Muscle layer of duodenum (tissue), 2 donors: ENCODE measurements around the gene TDRKH.

ENCODE experiments used
- H3K27ac ChIP-seq: one replicate; pipeline ENCODE4 v1.7.0; 2013; ENCODE audit warnings: mild to moderate bottlenecking, low read length
- H3K27me3 ChIP-seq: one replicate; pipeline ENCODE4 v1.7.0; 2013; ENCODE audit warnings: low read depth, mild to moderate bottlenecking, control low read depth, low read length
- H3K36me3 ChIP-seq, 2 donors: one replicate each; pipeline ENCODE4 v1.7.0; 2013; ENCODE audit warnings: low read length in 2 of 2, control low read depth in 1 of 2, mild to moderate bottlenecking in 1 of 2; ENCODE audit not compliant: insufficient read depth in 2 of 2, control insufficient read depth in 1 of 2
- H3K4me1 ChIP-seq, 2 donors: one replicate each; pipeline ENCODE4 v1.7.0; 2013; ENCODE audit warnings: low read length in 2 of 2, mild to moderate bottlenecking in 2 of 2, control low read depth in 1 of 2, moderate library complexity in 1 of 2; ENCODE audit not compliant: insufficient read depth in 2 of 2, control insufficient read depth in 1 of 2
- H3K4me3 ChIP-seq, 2 donors: one replicate each; pipeline ENCODE4 v1.7.0; 2013; ENCODE audit warnings: low read length in 2 of 2, low read depth in 1 of 2, mild to moderate bottlenecking in 1 of 2
- H3K9me3 ChIP-seq, 2 donors: one replicate each; pipeline ENCODE4 v1.7.0; 2013; ENCODE audit warnings: low read length in 2 of 2, control low read depth in 1 of 2, mild to moderate bottlenecking in 1 of 2; ENCODE audit not compliant: control insufficient read depth in 1 of 2
- donor health status: healthy.

The TDRKH gene, protein sequence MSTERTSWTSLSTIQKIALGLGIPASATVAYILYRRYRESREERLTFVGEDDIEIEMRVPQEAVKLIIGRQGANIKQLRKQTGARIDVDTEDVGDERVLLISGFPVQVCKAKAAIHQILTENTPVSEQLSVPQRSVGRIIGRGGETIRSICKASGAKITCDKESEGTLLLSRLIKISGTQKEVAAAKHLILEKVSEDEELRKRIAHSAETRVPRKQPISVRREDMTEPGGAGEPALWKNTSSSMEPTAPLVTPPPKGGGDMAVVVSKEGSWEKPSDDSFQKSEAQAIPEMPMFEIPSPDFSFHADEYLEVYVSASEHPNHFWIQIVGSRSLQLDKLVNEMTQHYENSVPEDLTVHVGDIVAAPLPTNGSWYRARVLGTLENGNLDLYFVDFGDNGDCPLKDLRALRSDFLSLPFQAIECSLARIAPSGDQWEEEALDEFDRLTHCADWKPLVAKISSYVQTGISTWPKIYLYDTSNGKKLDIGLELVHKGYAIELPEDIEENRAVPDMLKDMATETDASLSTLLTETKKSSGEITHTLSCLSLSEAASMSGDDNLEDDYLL

DNA sequence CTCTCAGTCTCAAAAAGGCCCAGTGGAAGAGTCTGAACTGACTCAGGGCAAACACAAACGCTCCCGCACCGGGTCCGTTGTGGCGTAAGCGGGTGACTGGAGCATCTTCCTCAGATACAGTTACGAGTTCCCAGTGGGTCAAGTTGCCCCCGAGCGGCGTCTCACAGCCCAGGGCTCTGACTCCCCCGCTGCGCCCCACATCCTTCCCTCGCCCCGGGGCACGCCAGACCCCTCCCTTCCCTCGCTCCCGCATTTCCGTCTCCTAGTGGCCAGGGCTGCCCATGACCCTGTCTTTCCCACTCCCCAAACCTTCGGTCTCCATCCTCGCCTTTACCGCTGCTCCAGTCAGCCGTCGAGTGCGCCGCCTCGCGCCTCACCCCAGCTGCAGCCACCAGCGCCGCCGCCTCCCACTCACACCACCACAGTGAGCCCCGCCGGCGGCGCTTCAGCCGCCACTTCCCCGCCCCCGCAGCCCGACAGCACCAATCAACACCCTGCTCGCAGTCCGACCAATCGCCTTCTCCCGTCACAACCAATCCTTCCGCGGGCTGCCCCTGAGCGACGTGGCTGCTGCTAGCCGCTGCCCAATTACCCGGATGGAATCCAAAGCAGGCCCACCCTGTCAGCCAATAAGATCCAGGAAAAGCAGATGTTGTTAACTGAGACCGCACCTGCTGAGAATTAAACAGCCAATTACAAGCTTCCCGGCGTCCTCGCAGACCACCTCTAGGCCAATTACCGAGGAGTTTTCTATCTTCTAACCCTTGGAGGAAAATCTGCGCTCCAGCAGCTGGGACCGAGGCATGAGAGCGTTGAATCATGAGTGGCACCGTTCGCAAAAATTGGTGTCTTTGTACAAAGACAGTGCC is at the start of gene TDRKH:
TDRKH (minus strand) TSS at position 430 of the 869 bp plus-strand sequence. CDS start 7,478 bp downstream, outside the sequence.
- Histone ChIP-seq H3K36me3 (no peaks in the 10 kb centered on the region), H3K27ac (peak within 1 kb of the TSS; percentile 45), H3K4me1 (peaks cover 0 to 10% of the 10 kb centered on the region in 2 donors), H3K9me3 (no peaks in the 10 kb centered on the region), H3K27me3 (no peaks in the 10 kb centered on the region), H3K4me3 (peak within 1 kb of the TSS; percentile 84 to 100)

DNA sequence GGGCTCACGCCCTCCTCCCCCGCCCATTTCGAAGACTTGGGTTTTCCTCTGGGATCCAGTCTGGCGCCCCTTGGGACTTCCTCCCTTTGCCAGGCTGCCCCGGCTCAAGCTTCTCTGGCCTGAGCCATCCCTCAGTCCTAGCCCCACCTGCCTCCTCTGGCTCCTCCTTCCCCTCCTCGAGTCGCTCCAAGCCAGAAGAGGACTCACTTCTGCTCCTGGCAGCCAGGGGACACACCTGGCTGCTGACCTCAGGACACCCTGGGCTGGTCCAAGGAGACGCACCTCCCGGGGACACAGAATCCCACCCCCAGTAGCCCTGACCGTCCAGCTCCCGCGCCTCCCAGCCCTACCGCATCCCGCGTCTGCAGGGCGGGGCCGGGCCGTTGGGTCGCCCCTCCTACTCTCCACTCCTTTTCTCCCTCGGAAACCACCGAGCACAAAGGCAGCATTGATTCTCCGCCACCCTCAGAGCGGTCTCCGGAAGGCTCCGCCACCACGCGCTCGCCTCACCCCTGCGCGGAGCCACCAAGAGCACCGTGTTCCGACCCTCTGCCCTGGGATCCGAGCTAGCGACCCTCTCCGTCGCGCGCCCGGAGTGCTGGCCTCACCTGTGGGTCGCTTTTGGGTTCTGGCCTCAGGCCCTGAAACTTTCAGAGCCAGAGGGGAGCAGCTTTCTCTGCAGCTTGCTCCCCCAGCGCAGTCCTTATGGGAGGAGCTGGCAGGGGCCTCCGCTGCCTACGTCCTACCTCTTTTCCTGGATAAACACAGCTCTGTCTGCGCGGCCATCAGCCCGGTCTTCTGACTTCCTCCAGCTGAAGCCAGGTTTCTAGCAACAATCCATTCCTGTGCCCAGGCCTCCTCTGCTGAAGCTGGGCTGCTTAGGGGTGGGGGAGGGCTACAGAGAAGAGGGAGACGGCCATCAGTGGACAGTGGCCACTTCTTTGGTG is 49.4 kb upstream of the TDRKH start, which contains the start of gene C2CD4D:
C2CD4D (minus strand) TSS at position 364 of the 947 bp plus-strand sequence. CDS start 831 bp downstream, outside the sequence.
- H3K27ac ChIP-seq: peak within 1 kb of the TSS; percentile 76

GRCh38 chr1:151839082-151839412 is 48.7 kb upstream of the TDRKH start:
- Histone ChIP-seq H3K4me3 (peak overlapping the region; percentile 41 to 55), H3K27me3 (peaks cover 25% of the 10 kb centered on the region), H3K27ac (no peak overlapping the region), H3K9me3 (no peaks in the 10 kb centered on the region), H3K36me3 (no peaks in the 10 kb centered on the region), H3K4me1 (peaks cover 5 to 29% of the 10 kb centered on the region in 2 donors)

More for the DNA sequence above, 49.4 kb upstream of the TDRKH start, which contains the start of gene C2CD4D:
- H3K4me3 ChIP-seq: peak within 1 kb of the TSS; percentile 41 to 55
- H3K9me3 ChIP-seq: no peaks in the 10 kb centered on the region
- H3K4me1 ChIP-seq: peaks cover 5 to 29% of the 10 kb centered on the region in 2 donors
- no peaks in the 10 kb centered on the region for H3K36me3 ChIP-seq
- peaks cover 25% of the 10 kb centered on the region for H3K27me3 ChIP-seq

DNA sequence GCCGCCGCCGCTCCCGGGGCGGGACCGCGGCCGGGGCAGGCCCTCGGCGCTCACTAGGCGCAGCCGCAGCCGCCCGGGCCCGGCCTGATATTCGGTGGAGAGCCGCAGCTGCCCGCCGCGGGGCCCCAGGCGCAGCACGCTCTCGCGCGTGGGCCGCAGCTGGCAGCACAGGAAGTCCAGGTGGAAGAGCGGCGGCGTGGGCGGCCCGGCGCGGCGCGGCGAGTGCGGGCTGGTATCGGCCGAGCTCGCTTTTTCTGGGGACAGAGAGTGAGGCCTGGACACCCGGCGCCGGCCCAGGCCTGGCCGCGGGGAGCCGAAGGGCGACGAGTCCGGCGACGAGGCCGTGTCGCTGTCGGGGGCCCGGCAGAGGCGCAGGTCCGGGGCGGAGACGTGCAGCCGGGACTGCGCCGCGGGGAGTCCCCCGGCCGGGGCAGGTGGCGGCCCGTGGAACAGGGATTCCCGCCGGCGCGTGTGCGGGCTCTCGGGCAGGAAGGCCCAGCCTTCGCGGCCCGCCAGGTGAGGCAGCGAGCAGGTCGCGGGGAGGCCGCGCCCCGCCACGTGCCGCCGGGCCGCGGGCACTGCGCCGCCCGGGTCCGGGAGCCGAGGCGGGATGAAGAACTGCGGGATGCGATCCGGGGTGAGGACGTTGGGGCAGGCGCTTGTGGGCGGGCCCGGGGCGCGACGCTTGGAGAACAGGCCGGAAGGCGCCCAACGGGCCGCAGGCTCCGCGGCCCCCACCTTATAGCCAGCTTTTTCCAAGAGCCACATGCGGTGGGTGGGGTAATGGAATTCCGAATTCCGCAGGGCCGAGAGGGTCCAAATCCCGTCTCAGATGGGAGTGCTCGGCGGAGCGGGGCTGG is 48.2 kb upstream of the TDRKH start:
- H3K27ac ChIP-seq: no peak overlapping the region
- H3K9me3 ChIP-seq: no peaks in the 10 kb centered on the region
- H3K4me3 ChIP-seq: peak overlapping the region in 1 of 2 donors; percentile 55
- peaks cover 5 to 29% of the 10 kb centered on the region in 2 donors for H3K4me1 ChIP-seq
- H3K36me3 ChIP-seq: no peaks in the 10 kb centered on the region
- H3K27me3 ChIP-seq: peaks cover 25% of the 10 kb centered on the region

- no peaks in the 10 kb centered on the region for H3K9me3 ChIP-seq
- peaks cover 5 to 29% of the 10 kb centered on the region in 2 donors for H3K4me1 ChIP-seq
- H3K4me3 ChIP-seq: peak overlapping the region in 1 of 2 donors; percentile 55
- peaks cover 25% of the 10 kb centered on the region for H3K27me3 ChIP-seq
- H3K36me3 ChIP-seq: no peaks in the 10 kb centered on the region
- H3K27ac ChIP-seq: no peak overlapping the region
Observed at GRCh38 chr1:151837884-151838221, 47.6 kb upstream of the TDRKH start.

DNA sequence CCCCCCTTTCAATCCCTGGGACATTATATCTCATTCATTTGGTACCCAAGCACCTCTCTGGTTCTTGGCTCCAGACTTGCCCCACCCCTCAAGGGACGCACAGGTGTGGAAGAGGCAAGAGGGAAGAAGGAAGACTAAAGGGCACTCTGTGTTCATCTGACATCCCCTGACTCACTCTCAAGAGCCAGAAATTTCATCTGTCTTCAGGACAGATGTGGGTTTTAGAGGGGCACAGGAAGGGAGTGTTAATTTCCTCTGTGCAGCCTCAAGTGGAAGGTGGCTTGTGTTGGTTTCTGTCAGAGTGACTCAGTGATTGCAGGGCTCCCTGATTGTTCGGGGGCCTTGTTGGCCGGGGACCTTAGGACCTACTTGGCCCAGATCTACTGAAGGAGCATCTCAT is 46.9 kb upstream of the TDRKH start:
- Histone ChIP-seq H3K4me3 (no peak overlapping the region), H3K27ac (no peak overlapping the region), H3K9me3 (no peaks in the 10 kb centered on the region), H3K4me1 (peaks cover 5 to 35% of the 10 kb centered on the region in 2 donors), H3K36me3 (no peaks in the 10 kb centered on the region), H3K27me3 (peaks cover 25% of the 10 kb centered on the region)

DNA sequence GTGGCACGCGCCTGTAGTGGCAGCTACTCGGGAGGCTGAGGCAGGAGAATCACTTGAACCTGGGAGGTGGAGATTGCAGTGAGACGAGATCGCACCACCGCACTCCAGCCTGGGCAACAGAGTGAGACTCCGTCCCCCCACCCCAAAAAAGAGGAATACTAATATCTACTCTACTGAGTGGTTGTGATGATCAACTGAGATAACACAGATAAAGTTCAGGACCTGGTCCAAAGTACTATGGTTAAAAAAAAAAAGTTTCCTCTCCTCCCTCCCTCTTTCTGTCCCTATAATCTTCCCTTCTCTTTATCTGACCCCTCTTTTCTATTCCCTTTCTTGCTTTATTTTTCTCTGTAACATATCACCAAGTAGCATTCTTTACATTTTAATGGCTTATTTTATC is 45.3 kb upstream of the TDRKH start:
- H3K9me3 ChIP-seq: no peaks in the 10 kb centered on the region
- H3K4me3 ChIP-seq: no peak overlapping the region
- peaks cover 5 to 35% of the 10 kb centered on the region in 2 donors for H3K4me1 ChIP-seq
- no peak overlapping the region for H3K27ac ChIP-seq
- no peaks in the 10 kb centered on the region for H3K36me3 ChIP-seq
- H3K27me3 ChIP-seq: peaks cover 25% of the 10 kb centered on the region

DNA sequence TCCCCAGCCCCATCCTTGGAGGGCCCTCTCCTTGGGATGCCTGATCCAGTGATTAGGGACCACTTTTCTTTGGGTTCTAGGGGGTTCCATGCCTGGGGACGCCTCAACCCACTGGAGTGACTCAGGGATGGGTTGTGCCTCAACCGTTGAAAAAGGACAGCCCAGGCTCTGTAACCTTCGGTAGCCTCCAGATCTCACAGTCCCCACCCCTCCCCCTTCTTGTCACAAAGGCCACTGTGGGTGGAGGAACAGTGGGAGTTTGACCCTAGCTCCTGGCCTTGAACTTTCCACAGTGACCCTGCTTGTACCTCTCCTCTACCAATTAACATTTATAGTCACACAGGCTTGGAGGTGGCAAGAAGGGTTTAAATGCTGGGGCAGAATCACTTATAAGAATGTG is 43.9 kb upstream of the TDRKH start:
- Histone ChIP-seq H3K27ac (no peak overlapping the region), H3K4me3 (no peak overlapping the region), H3K36me3 (no peaks in the 10 kb centered on the region), H3K4me1 (peaks cover 9 to 24% of the 10 kb centered on the region in 2 donors), H3K9me3 (no peaks in the 10 kb centered on the region), H3K27me3 (peaks cover 19% of the 10 kb centered on the region)

DNA sequence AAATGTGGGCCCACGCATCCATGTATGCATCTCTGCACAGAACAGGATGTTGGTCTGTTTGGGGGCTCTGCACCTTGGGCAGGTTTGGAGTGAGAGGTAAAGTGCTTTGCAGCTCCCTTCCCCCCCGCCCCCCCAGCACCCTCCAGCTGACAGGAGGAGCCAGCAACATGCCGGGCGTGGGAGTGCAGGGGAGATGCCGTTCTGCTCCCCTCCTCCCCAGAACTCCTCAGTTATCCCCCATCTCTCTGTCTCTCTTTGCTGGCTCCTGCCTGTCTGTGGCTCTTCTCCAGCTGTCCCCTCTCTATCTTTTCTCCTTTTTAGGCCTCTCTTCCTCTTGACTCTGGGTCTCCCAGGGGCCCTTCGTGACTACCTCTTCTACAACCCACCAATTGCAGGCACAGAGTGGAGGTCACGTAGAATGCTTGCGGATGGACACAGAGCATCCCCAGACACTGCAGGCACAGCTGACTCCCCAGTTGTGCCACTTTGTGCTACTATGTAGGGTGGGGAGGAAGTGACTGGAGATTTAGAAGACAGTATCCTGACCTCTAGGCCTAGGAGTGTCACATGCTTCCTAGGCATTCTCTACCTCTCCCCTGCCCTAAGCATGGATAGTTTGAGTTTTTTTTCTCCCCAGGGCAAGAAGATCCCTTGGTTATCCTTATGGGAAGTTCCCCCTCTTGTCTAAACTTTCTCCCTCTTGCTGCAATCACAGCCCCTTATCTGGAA is 43.0 kb upstream of the TDRKH start:
- no peaks in the 10 kb centered on the region for H3K36me3 ChIP-seq
- H3K4me3 ChIP-seq: no peak overlapping the region
- H3K27me3 ChIP-seq: peaks cover 12% of the 10 kb centered on the region
- H3K4me1 ChIP-seq: peaks cover 9 to 15% of the 10 kb centered on the region in 2 donors
- H3K9me3 ChIP-seq: no peaks in the 10 kb centered on the region
- no peak overlapping the region for H3K27ac ChIP-seq
